MM.1S (cell line): ENCODE data around the gene SLC9A3.

ENCODE experiments used
- CTCF ChIP-seq: fragments of 300-600 bp; sonication (generic); IDR thresholded peaks from 2 replicates; pipeline ENCODE4 v1.5.1; 2016; ENCODE audit warnings: antibody characterized with exemption, low read length, mixed read lengths
- EZH2 ChIP-seq: fragments of 300-600 bp; sonication (generic); optimal IDR thresholded peaks from 2 replicates; pipeline ENCODE3; 2017; ENCODE audit warnings: low read depth, mild to moderate bottlenecking, antibody characterized with exemption, low read length, mixed read lengths

- TF ChIP-seq CTCF (no peak), EZH2 (no peak)
These were observed 47.0 kb downstream of the SLC9A3 start for GRCh38 chr5:477247-477646.
